Measurements from ENCODE around the gene HNRNPD.

- TF ChIP-seq CTCF (conservative IDR thresholded peaks at IDR 0.05 in 1 of 2, IDR thresholded peaks at IDR 0.05 in 1 of 2; ENCODE audit: extremely low read depth in 1 of 2, insufficient read depth in 1 of 2, low read depth in 1 of 2, low read length in 2 of 2) (peak; percentile 59), EZH2 (IDR thresholded peaks at IDR 0.05; ENCODE audit: borderline replicate concordance, low read length) (no peak)
Observed at GRCh38 chr4:82360298-82361177, 13.3 kb downstream of the HNRNPD start.

Measured in mammary epithelial cell (primary cell).